WTC11 (cell line): ENCODE measurements around the gene EHBP1L1. TPM values are rescaled to one million over a fixed set of nuclear protein-coding genes. Genes with fewer than 3 reads are reported as not detected.

Experiments used
- ATF1 ChIP-seq: sonication (generic); formaldehyde crosslinking; IDR thresholded peaks from 2 replicates; pipeline ENCODE4 v1.8.1; 2023; ENCODE audit warnings: mild to moderate bottlenecking, moderate library complexity, missing genetic modification reagents
- ATF3 ChIP-seq: sonication (generic); formaldehyde crosslinking; conservative IDR thresholded peaks from 2 replicates; pipeline ENCODE4 v1.8.1; 2022; ENCODE audit warnings: mild to moderate bottlenecking, missing genetic modification reagents
- CBFB ChIP-seq: sonication (generic); formaldehyde crosslinking; IDR thresholded peaks from 2 replicates; pipeline ENCODE4 v1.8.1; 2022; ENCODE audit warnings: mild to moderate bottlenecking, low read depth, missing genetic modification reagents
- E2F1 ChIP-seq: sonication (generic); formaldehyde crosslinking; IDR thresholded peaks from 2 replicates; pipeline ENCODE4 v1.8.0; 2022; ENCODE audit warnings: mild to moderate bottlenecking, missing genetic modification reagents
- E2F5 ChIP-seq: sonication (generic); formaldehyde crosslinking; IDR thresholded peaks from 2 replicates; pipeline ENCODE4 v1.8.1; 2022; ENCODE audit warnings: mild to moderate bottlenecking, moderate library complexity, missing genetic modification reagents
- ETV6 ChIP-seq: sonication (generic); formaldehyde crosslinking; IDR thresholded peaks from 2 replicates; pipeline ENCODE4 v1.8.1; 2022; ENCODE audit warnings: mild to moderate bottlenecking, missing genetic modification reagents
- GABPB1 ChIP-seq: sonication (generic); formaldehyde crosslinking; IDR thresholded peaks from 2 replicates; pipeline ENCODE4 v1.8.1; 2023; ENCODE audit warnings: mild to moderate bottlenecking, missing genetic modification reagents
- GRHL2 ChIP-seq: fragments of 250-450 bp; sonication (Bioruptor Pico); IDR thresholded peaks from 2 replicates; pipeline ENCODE4 v1.8.0; 2022; ENCODE audit warnings: mild to moderate bottlenecking, moderate library complexity; ENCODE audit not compliant: insufficient replicate concordance, severe bottlenecking
- HMGXB4 ChIP-seq: sonication (generic); formaldehyde crosslinking; IDR thresholded peaks from 2 replicates; pipeline ENCODE4 v1.8.1; 2023; ENCODE audit warnings: mild to moderate bottlenecking, moderate library complexity, missing genetic modification reagents
- NR1H2 ChIP-seq: sonication (generic); formaldehyde crosslinking; IDR thresholded peaks from 2 replicates; pipeline ENCODE4 v1.9.0; 2021; ENCODE audit warnings: mild to moderate bottlenecking, moderate library complexity, missing genetic modification reagents
- NR2C2 ChIP-seq: sonication (generic); formaldehyde crosslinking; IDR thresholded peaks from 2 replicates; pipeline ENCODE4 v1.8.0; 2022; ENCODE audit warnings: mild to moderate bottlenecking, missing genetic modification reagents
- PRDM15 ChIP-seq: sonication (generic); formaldehyde crosslinking; IDR thresholded peaks from 2 replicates; pipeline ENCODE4 v1.8.0; 2022; ENCODE audit warnings: missing genetic modification reagents
- PRRX2 ChIP-seq: fragments of 250-450 bp; sonication (Bioruptor Pico); IDR thresholded peaks from 2 replicates; pipeline ENCODE4 v1.8.0; 2021; ENCODE audit warnings: mild to moderate bottlenecking
- RELA ChIP-seq: sonication (generic); formaldehyde crosslinking; IDR thresholded peaks from 2 replicates; pipeline ENCODE4 v1.8.1; 2022; ENCODE audit warnings: missing genetic modification reagents, mild to moderate bottlenecking, borderline replicate concordance
- SP1 ChIP-seq: sonication (generic); formaldehyde crosslinking; conservative IDR thresholded peaks from 2 replicates; pipeline ENCODE4 v1.8.1; 2022; ENCODE audit warnings: missing genetic modification reagents
- TEAD1 ChIP-seq: sonication (generic); formaldehyde crosslinking; IDR thresholded peaks from 2 replicates; pipeline ENCODE4 v1.8.0; 2022; ENCODE audit warnings: mild to moderate bottlenecking, missing genetic modification reagents
- TEAD4 ChIP-seq: sonication (generic); formaldehyde crosslinking; IDR thresholded peaks from 2 replicates; pipeline ENCODE4 v1.8.0; 2022; ENCODE audit warnings: mild to moderate bottlenecking, missing genetic modification reagents
- USF2 ChIP-seq: sonication (generic); formaldehyde crosslinking; IDR thresholded peaks from 2 replicates; pipeline ENCODE4 v1.8.1; 2023; ENCODE audit warnings: mild to moderate bottlenecking, missing genetic modification reagents, moderate library complexity
- ZBTB43 ChIP-seq: sonication (generic); formaldehyde crosslinking; IDR thresholded peaks from 2 replicates; pipeline ENCODE4 v1.8.1; 2023; ENCODE audit warnings: mild to moderate bottlenecking, missing genetic modification reagents
- ZNF121 ChIP-seq: sonication (generic); formaldehyde crosslinking; IDR thresholded peaks from 2 replicates; pipeline ENCODE4 v1.8.0; 2023; ENCODE audit warnings: missing genetic modification reagents
- ZNF138 ChIP-seq: sonication (generic); formaldehyde crosslinking; conservative IDR thresholded peaks from 2 replicates; pipeline ENCODE4 v1.8.1; 2022; ENCODE audit warnings: mild to moderate bottlenecking, moderate library complexity, missing genetic modification reagents
- ZNF416 ChIP-seq: fragments of 250-450 bp; sonication (Bioruptor Pico); IDR thresholded peaks from 2 replicates; pipeline ENCODE4 v1.9.0; 2021; ENCODE audit warnings: mild to moderate bottlenecking, inconsistent platforms
- ZNF423 ChIP-seq: fragments of 250-450 bp; sonication (Bioruptor Pico); IDR thresholded peaks from 2 replicates; pipeline ENCODE4 v2.1.2; 2022; ENCODE audit warnings: mild to moderate bottlenecking, moderate library complexity
- ZNF532 ChIP-seq: fragments of 250-450 bp; sonication (Bioruptor Pico); IDR thresholded peaks from 2 replicates; pipeline ENCODE4 v1.9.0; 2021; ENCODE audit warnings: mild to moderate bottlenecking, borderline replicate concordance
- total RNA-seq: library from RNA; stranded (reverse); gene quantifications from 3 replicates; pipeline ENCODE4 v1.2.3, GENCODE V29; 2021

Gene EHBP1L1
- total RNA-seq, 1 experiment from 2014 or later = 11.8 TPM

GRCh38 chr11:65540290-65541092 lies 35.4 kb upstream of the EHBP1L1 start (continued):
- TF ChIP-seq E2F1 (0 out of 2 replicates have a peak, but pooled peaks have one; percentile 22), PRRX2 (CRISPR knock-in tag) (no peak), ETV6 (CRISPR knock-in tag) (no peak; the same call in 1 of the 2 replicates), GABPB1 (CRISPR knock-in tag) (no peak), GRHL2 (CRISPR knock-in tag) (no peak), ZBTB43 (CRISPR knock-in tag) (0 out of 2 replicates have a peak, but pooled peaks have one; percentile 39), ZNF138 (CRISPR knock-in tag) (no peak), HMGXB4 (peak; percentile 77), E2F5 (CRISPR knock-in tag) (peak; percentile 57), SP1 (CRISPR knock-in tag) (peak; percentile 78; the same call in 1 of the 2 replicates), CBFB (no peak), NR2C2 (CRISPR knock-in tag) (0 out of 2 replicates have a peak, but pooled peaks have one; percentile 42), ZNF532 (CRISPR knock-in tag) (no peak), ATF3 (CRISPR knock-in tag) (no peak), ZNF121 (CRISPR knock-in tag) (no peak), RELA (CRISPR knock-in tag) (no peak), PRDM15 (no peak), ATF1 (0 out of 2 replicates have a peak, but pooled peaks have one; percentile 44), NR1H2 (CRISPR knock-in tag) (no peak), USF2 (peak; percentile 68), TEAD1 (CRISPR knock-in tag) (peak; percentile 21; the same call in 1 of the 2 replicates), ZNF416 (CRISPR knock-in tag) (peak; percentile 57; the same call in 1 of the 2 replicates), ZNF423 (peak; percentile 30; the same call in 1 of the 2 replicates), TEAD4 (no peak)
